Activated CD4-positive, alpha-beta T cell treated with anti-CD3 and anti-CD28 coated beads, Interleukin-10, Interleukin-2, amounts not matched to agents 100 ng/mL and 50 ng/mL, durations not matched to agents 16 hours and 8 hours (primary cell): ENCODE results near the gene CACNG3.
"Not testable (repeated sequence)": the region's sequence is repeated elsewhere in the genome, so short reads cannot be mapped to it uniquely, and the experiment has no call there.

Source experiments
- DNase-seq: peaks from one replicate; pipeline ENCODE4 v3.0.0-alpha.2; 2020

The CACNG3 gene

GRCh38 chr16:24281466-24281865 is 25.3 kb downstream of the CACNG3 start:
- DNase-seq: no peak

GRCh38 chr16:24282141-24282540 is 26.0 kb downstream of the CACNG3 start:
- DNase-seq: no peak

- no peak for DNase-seq
Measured at GRCh38 chr16:24286741-24287405, 30.7 kb downstream of the CACNG3 start.

GRCh38 chr16:24288516-24288915 is 32.4 kb downstream of the CACNG3 start:
- DNase-seq: no peak

- DNase-seq: no peak
Measured at GRCh38 chr16:24289166-24289700, 33.1 kb downstream of the CACNG3 start.

GRCh38 chr16:24291932-24292331 is 35.8 kb downstream of the CACNG3 start:
- DNase-seq: no peak

GRCh38 chr16:24294131-24294530 is 38.0 kb downstream of the CACNG3 start:
- no peak for DNase-seq

GRCh38 chr16:24297375-24297774 is 41.2 kb downstream of the CACNG3 start:
- no peak for DNase-seq

- no peak for DNase-seq
Measured at GRCh38 chr16:24298548-24299167, 42.5 kb downstream of the CACNG3 start.

GRCh38 chr16:24300750-24301149 is 44.6 kb downstream of the CACNG3 start:
- DNase-seq: not testable (repeated sequence)

GRCh38 chr16:24302636-24303035 is 46.5 kb downstream of the CACNG3 start:
- DNase-seq: no peak

GRCh38 chr16:24308200-24308599 is 52.1 kb downstream of the CACNG3 start:
- no peak for DNase-seq

- DNase-seq: peak; percentile 33
Measured at GRCh38 chr16:24309258-24310142, 53.4 kb downstream of the CACNG3 start.

- no peak for DNase-seq
Measured at GRCh38 chr16:24315343-24315742, 59.2 kb downstream of the CACNG3 start.

- DNase-seq: no peak
Measured at GRCh38 chr16:24318680-24319079, 62.5 kb downstream of the CACNG3 start.

GRCh38 chr16:24319126-24319814 is 63.1 kb downstream of the CACNG3 start:
- no peak for DNase-seq

GRCh38 chr16:24322106-24322505 is 66.0 kb downstream of the CACNG3 start:
- no peak for DNase-seq

GRCh38 chr16:24324421-24324820 is 68.3 kb downstream of the CACNG3 start:
- no peak for DNase-seq

GRCh38 chr16:24328835-24329452 is 72.8 kb downstream of the CACNG3 start:
- DNase-seq: no peak

- no peak for DNase-seq
Measured at GRCh38 chr16:24332178-24332577, 76.0 kb downstream of the CACNG3 start.

GRCh38 chr16:24332582-24333090 is 76.5 kb downstream of the CACNG3 start:
- no peak for DNase-seq

GRCh38 chr16:24336491-24336890 is 80.4 kb downstream of the CACNG3 start:
- DNase-seq: no peak
